AG04449 (cell line): Measurements from ENCODE around the gene VSIG8.

Experiments
- CTCF ChIA-PET: fragments of 350-600 bp; formaldehyde crosslinking; extraction: SDS; loops from one replicate; lab custom pipeline; 2021; ENCODE audit warnings: antibody characterized with exemption; lab: Yijun Ruan, JAX
- POLR2A ChIA-PET: fragments of 400-600, 350-600 bp; formaldehyde crosslinking; extraction: SDS; loops from one replicate; lab custom pipeline; 2020; ENCODE audit warnings: antibody characterized with exemption, inconsistent platforms; lab: Yijun Ruan, JAX
- DNase-seq: peaks from one replicate; pipeline ENCODE4 v3.0.0-alpha.2; 2010; ENCODE audit warnings: low read depth, low spot score
- H3K4me3 ChIP-seq: 2 replicates; pipeline ENCODE4 v1.5.1; 2011; ENCODE audit warnings: low read depth, mild to moderate bottlenecking, control low read depth, low read length
- TF ChIP-seq, protein P1 (sequence below): IDR thresholded peaks from one replicate; pipeline ENCODE4 v1.5.1; 2011; ENCODE audit warnings: mild to moderate bottlenecking, moderate library complexity, low read length, control low read depth, inconsistent platforms; ENCODE audit not compliant: insufficient read depth; ENCODE audit errors: missing control alignments

VSIG8 gene

DNA sequence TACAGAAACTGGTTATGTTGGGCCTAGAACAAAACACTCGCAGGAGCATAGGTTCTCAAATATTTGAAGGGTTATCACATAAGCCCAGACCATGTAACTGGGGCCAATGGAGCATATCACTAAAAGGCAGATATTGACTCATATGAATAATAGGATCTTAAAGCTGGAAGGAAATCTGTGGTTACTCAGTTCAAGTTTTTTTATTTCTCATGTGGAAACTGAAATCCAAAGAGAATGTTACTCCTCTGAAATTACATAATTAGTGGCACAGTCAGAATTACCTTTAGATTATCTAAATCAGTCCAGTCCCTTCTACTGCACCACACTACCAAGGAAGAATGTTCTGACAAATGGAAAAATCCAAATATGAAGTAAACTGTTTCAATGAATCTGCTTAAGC, 23.7 kb downstream of the VSIG8 start:
- TF ChIP-seq, protein P1, sequence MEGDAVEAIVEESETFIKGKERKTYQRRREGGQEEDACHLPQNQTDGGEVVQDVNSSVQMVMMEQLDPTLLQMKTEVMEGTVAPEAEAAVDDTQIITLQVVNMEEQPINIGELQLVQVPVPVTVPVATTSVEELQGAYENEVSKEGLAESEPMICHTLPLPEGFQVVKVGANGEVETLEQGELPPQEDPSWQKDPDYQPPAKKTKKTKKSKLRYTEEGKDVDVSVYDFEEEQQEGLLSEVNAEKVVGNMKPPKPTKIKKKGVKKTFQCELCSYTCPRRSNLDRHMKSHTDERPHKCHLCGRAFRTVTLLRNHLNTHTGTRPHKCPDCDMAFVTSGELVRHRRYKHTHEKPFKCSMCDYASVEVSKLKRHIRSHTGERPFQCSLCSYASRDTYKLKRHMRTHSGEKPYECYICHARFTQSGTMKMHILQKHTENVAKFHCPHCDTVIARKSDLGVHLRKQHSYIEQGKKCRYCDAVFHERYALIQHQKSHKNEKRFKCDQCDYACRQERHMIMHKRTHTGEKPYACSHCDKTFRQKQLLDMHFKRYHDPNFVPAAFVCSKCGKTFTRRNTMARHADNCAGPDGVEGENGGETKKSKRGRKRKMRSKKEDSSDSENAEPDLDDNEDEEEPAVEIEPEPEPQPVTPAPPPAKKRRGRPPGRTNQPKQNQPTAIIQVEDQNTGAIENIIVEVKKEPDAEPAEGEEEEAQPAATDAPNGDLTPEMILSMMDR = no peak
- no peak for DNase-seq
- no peak overlapping the region for H3K4me3 ChIP-seq
- ChIA-PET POLR2A (no interaction called here), CTCF (interaction anchor here (1.5 to 6.0 kb wide), 3 partner anchors 17 to 53 kb away, joined by 6 to 46 read pairs (median 32); no protein-coding TSS in a partner anchor)

DNA sequence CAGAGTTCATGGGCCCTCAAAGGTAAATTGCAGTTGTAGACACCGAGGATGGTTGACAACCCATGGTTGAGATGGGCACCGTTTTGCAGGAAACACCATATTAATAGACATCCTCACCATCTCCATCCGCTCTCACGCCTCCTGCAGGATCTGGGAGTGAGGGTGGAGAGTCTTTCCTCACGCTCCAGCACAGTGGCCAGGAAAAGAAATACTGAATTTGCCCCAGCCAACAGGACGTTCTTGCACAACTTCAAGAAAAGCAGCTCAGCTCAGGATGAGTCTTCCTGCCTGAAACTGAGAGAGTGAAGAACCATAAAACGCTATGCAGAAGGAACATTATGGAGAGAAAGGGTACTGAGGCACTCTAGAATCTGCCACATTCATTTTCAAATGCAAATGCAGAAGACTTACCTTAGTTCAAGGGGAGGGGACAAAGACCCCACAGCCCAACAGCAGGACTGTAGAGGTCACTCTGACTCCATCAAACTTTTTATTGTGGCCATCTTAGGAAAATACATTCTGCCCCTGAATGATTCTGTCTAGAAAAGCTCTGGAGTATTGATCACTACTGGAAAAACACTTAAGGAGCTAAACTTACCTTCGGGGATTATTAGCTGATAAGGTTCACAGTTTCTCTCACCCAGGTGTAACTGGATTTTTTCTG, 26.5 kb downstream of the VSIG8 start:
- no peak for DNase-seq
- H3K4me3 ChIP-seq = no peak overlapping the region
- CTCF ChIA-PET = interaction anchor here (0.8 to 12.8 kb wide), 7 partner anchors 9 to 171 kb away, joined by 3 to 143 read pairs (median 6); partner anchors contain the start of gene FCRL6
- POLR2A ChIA-PET = no interaction called here
- TF ChIP-seq, protein P1 = no peak

DNA sequence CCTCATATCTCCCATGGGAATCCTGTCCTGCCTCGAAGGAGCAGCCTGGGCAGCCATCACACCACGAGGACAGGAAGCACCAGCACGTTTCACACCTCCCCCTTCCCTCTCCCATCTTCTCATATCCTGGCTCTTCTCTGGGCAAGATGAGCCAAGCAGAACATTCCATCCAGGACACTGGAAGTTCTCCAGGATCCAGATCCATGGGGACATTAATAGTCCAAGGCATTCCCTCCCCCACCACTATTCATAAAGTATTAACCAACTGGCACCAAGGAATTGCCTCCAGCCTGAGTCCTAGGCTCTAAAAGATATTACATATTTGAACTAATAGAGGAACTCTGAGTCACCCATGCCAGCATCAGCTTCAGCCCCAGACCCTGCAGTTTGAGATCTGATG, 27.1 kb downstream of the VSIG8 start:
- TF ChIP-seq, protein P1 = no peak
- H3K4me3 ChIP-seq = no peak overlapping the region
- no peak for DNase-seq
- CTCF ChIA-PET = interaction anchor here (1.8 to 20.4 kb wide), 3 partner anchors 34 to 55 kb away, joined by 30 to 207 read pairs (median 143); partner anchors contain the start of gene FCRL6
- POLR2A ChIA-PET = no interaction called here

DNA sequence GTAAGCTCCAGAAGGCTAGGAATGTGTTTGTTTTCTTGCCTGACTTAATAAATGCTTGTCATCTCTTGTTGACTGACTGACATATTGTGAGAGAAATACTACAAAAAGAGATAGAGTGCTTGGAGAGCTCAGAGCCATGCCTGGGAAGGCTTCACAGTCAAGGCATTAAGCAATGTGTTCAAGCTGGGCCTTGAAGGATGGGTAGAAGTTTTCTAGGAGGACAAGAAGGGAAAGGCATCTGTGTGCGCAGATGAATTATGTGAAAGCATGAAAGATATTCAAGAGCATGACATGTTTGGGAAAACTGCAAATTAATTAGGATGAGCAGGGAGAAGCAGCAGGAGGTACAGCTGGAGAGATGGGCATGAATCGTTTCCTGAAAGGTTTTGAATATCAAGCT, 30.1 kb downstream of the VSIG8 start:
- H3K4me3 ChIP-seq = no peak overlapping the region
- CTCF ChIA-PET = interaction anchor here (1.2 to 20.4 kb wide), 6 partner anchors 9 to 173 kb away, joined by 3 to 207 read pairs (median 32); partner anchors contain the start of gene FCRL6
- DNase-seq = no peak
- TF ChIP-seq, protein P1 = no peak
- POLR2A ChIA-PET = interaction anchor here (0.6 to 1.4 kb wide), 2 partner anchors 22 to 700 kb away, joined by 3 read pairs; no protein-coding TSS in a partner anchor

DNA sequence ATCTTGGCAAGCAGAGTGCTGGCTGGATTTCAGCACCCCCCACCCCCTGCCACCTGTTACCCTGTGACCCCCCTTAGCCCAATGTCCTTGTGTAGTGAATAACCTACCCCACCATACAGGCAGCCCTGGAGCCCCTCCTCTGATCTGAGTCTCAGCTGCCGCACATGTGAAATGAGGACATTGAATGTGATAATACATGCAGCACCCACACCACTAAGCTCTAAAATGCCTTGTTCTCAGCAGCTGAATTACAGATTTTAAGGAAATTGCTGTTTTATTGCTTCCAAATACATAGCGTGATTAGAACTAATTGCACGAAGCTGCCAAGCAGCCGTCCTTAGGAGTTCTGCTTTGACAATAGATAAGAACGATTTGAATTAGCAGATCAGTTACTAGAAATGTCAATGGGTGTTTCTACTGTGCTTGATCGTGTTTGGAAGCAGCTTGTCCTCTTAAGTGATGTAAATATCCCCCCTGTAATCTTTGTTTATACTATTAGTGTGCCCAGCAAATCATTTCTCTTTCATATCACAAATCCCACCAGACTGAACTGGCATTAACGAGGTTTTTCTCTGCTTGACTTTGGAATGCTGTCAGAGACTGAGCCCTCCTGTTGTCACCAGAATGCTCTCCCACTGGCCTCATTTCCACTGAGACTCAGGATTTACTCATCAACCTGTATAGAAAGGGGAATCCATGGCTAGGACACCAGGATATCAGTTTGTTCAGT, 30.9 kb downstream of the VSIG8 start:
- ChIA-PET CTCF (interaction anchor here (1.1 to 20.4 kb wide), 8 partner anchors 10 to 176 kb away, joined by 3 to 207 read pairs (median 8); partner anchors contain the start of gene FCRL6), POLR2A (no interaction called here)
- TF ChIP-seq, protein P1 = no peak
- no peak overlapping the region for H3K4me3 ChIP-seq
- DNase-seq = no peak

DNA sequence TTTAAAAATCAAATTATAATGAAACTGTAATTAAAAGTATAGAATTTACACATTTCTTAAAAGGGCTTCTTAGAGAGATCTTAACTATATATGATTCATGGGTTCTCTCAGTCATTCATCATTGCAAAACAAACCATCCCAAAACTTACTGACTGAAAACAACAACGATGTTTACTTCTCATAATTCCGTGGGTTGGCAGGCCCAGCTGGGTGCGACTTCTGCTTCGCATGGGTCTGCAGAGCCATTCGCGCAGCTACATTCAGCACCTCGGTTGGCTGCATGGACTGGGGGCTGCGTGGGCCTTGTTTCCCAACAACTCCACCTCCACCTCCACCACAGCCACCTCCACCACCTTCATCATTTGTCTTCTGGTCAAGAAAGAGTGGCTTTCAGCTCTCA, 31.7 kb downstream of the VSIG8 start:
- DNase-seq = no peak
- POLR2A ChIA-PET = no interaction called here
- H3K4me3 ChIP-seq = no peak overlapping the region
- TF ChIP-seq, protein P1 = no peak
- CTCF ChIA-PET = interaction anchor here (1.1 to 20.4 kb wide), 7 partner anchors 10 to 177 kb away, joined by 3 to 207 read pairs (median 10); partner anchors contain the start of gene FCRL6
